HepG2 (cell line): ENCODE measurements around the gene EVC.

Experiments used
- FOSL2 ChIP-seq: sonication (generic); formaldehyde crosslinking; IDR thresholded peaks from 2 replicates; pipeline ENCODE4 v1.4.0; 2020; ENCODE audit warnings: missing genetic modification reagents
- MAFK ChIP-seq, 2 experiments: IDR thresholded peaks in 1 of 2; conservative IDR thresholded peaks in 1 of 2; 2 replicates each; pipeline ENCODE4 v1.6.1; 2011; ENCODE audit warnings: improper control_type of control experiment in 2 of 2, low read length in 2 of 2
- NFYB ChIP-seq: sonication (generic); formaldehyde crosslinking; IDR thresholded peaks from 2 replicates; pipeline ENCODE4 v1.4.0; 2020; ENCODE audit warnings: missing genetic modification reagents

DNA sequence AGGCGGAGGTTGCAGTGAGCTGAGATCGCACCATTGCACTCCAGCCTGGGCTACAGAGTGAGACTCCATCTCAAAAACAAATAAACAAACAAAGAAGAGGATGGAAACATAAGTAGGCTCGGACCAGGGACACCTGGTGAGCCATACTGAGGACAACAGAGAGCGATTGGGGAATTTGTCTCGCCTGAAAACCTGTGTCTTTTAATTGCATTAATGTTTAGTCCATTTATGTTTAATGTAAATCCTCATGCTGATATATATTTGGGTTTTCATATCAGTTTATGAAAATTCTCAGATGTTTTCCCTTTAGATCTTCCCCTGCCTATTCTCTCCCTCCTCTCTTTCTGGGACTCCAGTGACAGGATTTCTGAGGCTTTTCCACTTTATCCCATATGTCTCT lies 84.6 kb downstream of the EVC start:
- no peak for TF ChIP-seq FOSL2 (CRISPR knock-in tag)
- TF ChIP-seq NFYB = no peak
- TF ChIP-seq MAFK (conservative IDR thresholded peaks at IDR 0.05 in 1 of 2, IDR thresholded peaks at IDR 0.05 in 1 of 2; ENCODE audit: low read length in 2 of 2) = no peak
